DND-41 (cell line): ENCODE measurements around the gene IGSF9B.

Source experiments
- ATAC-seq: fragments of 200-7000 bp; cut with Tn5 transposase; 3 replicates; pipeline ENCODE4 v1.9.1; 2021; ENCODE audit warnings: low read depth; ENCODE audit not compliant: insufficient read depth
- DNase-seq: peaks from one replicate; pipeline ENCODE4 v3.0.0-alpha.2; 2020
- H2AFZ ChIP-seq: 2 replicates; pipeline ENCODE4 v1.6.0; 2012; ENCODE audit warnings: low read depth, low read length
- H3K27ac ChIP-seq: 2 replicates; pipeline ENCODE4 v1.5.1; 2012; ENCODE audit warnings: low read length, inconsistent platforms
- H3K27me3 ChIP-seq: fragments of 200-600 bp; sonication (generic); 2 replicates; pipeline ENCODE4 v1.6.0; 2012; ENCODE audit warnings: low read length, mild to moderate bottlenecking, inconsistent platforms; ENCODE audit not compliant: insufficient read depth, poor library complexity
- H3K36me3 ChIP-seq: 2 replicates; pipeline ENCODE4 v1.5.1; 2012; ENCODE audit warnings: low read length, inconsistent platforms; ENCODE audit not compliant: insufficient read depth
- H3K4me1 ChIP-seq: 2 replicates; pipeline ENCODE4 v1.5.1; 2012; ENCODE audit warnings: mild to moderate bottlenecking, low read length; ENCODE audit not compliant: insufficient read depth
- H3K4me2 ChIP-seq: 2 replicates; pipeline ENCODE4 v1.6.0; 2012; ENCODE audit warnings: mild to moderate bottlenecking, moderate library complexity, low read length, inconsistent platforms; ENCODE audit not compliant: insufficient read depth
- H3K4me3 ChIP-seq, 2 experiments: fragments of 200-600 bp in 1 of 2; shearing (Covaris generic) in 1 of 2; 2 replicates each; pipeline ENCODE4 v1.5.1; 2012 to 2016; ENCODE audit warnings: inconsistent platforms in 2 of 2, low read length in 2 of 2, mild to moderate bottlenecking in 2 of 2, low read depth in 1 of 2, moderate library complexity in 1 of 2
- H3K79me2 ChIP-seq: 2 replicates; pipeline ENCODE4 v1.6.0; 2012; ENCODE audit warnings: low read length, inconsistent platforms; ENCODE audit not compliant: insufficient read depth
- H3K9ac ChIP-seq: 2 replicates; pipeline ENCODE4 v1.6.0; 2012; ENCODE audit warnings: low read depth, mild to moderate bottlenecking, inconsistent platforms, low read length, moderate library complexity
- H3K9me3 ChIP-seq: 2 replicates; pipeline ENCODE4 v1.5.1; 2012; ENCODE audit warnings: low read length, moderate library complexity, mild to moderate bottlenecking, inconsistent platforms; ENCODE audit not compliant: insufficient read depth, severe bottlenecking
- H4K20me1 ChIP-seq: 2 replicates; pipeline ENCODE4 v1.6.0; 2012; ENCODE audit warnings: low read length; ENCODE audit not compliant: insufficient read depth
- EZH2 ChIP-seq: IDR thresholded peaks from 3 replicates; pipeline ENCODE4 v1.6.1; 2012; ENCODE audit warnings: borderline replicate concordance, low read depth, mild to moderate bottlenecking, moderate library complexity, low read length, inconsistent platforms; ENCODE audit not compliant: severe bottlenecking
- TF ChIP-seq, protein P1 (sequence below): IDR thresholded peaks from 2 replicates; pipeline ENCODE4 v1.5.1; 2012; ENCODE audit warnings: borderline replicate concordance, low read length, moderate library complexity, mild to moderate bottlenecking; ENCODE audit not compliant: poor library complexity, severe bottlenecking; ENCODE audit errors: extremely low read depth

The IGSF9B gene

DNA sequence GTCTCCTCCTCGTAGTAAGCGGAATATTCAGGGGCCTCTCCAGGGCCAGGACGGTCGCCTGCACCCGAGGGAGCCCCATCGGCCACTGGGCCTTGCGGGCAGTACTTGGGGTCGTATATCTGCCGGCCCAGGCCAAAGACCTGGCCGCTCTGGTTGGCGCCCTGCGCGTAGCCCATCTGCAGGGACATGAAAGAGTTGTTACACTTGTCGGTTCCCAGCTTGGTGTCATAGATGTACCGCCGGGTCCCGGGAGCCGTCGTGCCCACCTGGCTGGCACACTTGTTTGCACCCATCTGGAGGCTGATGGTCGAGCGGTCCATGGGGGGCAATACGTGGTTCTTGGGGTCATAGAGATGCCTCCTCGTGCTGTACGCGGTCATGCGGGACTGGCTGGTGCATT is 92.0 kb downstream of the IGSF9B start:
- TF ChIP-seq, protein P1, sequence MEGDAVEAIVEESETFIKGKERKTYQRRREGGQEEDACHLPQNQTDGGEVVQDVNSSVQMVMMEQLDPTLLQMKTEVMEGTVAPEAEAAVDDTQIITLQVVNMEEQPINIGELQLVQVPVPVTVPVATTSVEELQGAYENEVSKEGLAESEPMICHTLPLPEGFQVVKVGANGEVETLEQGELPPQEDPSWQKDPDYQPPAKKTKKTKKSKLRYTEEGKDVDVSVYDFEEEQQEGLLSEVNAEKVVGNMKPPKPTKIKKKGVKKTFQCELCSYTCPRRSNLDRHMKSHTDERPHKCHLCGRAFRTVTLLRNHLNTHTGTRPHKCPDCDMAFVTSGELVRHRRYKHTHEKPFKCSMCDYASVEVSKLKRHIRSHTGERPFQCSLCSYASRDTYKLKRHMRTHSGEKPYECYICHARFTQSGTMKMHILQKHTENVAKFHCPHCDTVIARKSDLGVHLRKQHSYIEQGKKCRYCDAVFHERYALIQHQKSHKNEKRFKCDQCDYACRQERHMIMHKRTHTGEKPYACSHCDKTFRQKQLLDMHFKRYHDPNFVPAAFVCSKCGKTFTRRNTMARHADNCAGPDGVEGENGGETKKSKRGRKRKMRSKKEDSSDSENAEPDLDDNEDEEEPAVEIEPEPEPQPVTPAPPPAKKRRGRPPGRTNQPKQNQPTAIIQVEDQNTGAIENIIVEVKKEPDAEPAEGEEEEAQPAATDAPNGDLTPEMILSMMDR: no peak
- no peak for TF ChIP-seq EZH2
- H3K27me3 ChIP-seq: peaks cover 2% of the 10 kb centered on the region
- no peak overlapping the region for H3K9ac ChIP-seq
- DNase-seq (no peak), ATAC-seq (no peak)
- no peaks in the 10 kb centered on the region for H4K20me1 ChIP-seq
- H3K4me3 ChIP-seq: no peak overlapping the region
- H3K9me3 ChIP-seq: no peaks in the 10 kb centered on the region
- H3K4me1 ChIP-seq: no peaks in the 10 kb centered on the region
- no peak overlapping the region for H3K4me2 ChIP-seq
- H3K27ac ChIP-seq: no peak overlapping the region
- H3K79me2 ChIP-seq: no peaks in the 10 kb centered on the region
- H3K36me3 ChIP-seq: no peaks in the 10 kb centered on the region
- no peak overlapping the region for H2AFZ ChIP-seq

DNA sequence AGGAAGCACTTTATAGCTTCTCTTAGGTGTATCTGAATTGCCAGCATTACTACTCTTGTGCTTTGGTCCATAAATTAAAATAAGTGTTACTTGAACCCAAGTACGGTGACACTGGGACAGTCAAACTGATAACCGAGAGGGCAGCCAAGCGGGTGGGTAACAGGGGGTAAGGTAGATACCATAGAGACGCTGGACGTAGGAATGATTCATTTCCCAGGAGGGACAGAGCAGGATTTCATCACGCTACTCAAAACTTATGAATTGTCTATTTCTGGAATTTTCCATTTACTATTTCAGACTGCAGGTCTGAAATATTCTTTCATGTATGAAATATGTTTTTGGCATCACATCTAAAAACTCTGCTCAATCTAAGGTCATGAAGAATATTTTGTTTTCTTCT is 96.6 kb downstream of the IGSF9B start:
- Histone ChIP-seq H3K4me2 (no peak overlapping the region), H3K27ac (no peak overlapping the region), H3K79me2 (no peaks in the 10 kb centered on the region), H3K27me3 (peaks cover 22% of the 10 kb centered on the region), H3K4me1 (no peaks in the 10 kb centered on the region), H3K4me3 (no peak overlapping the region), H4K20me1 (no peaks in the 10 kb centered on the region), H2AFZ (no peak overlapping the region), H3K9ac (no peak overlapping the region), H3K9me3 (no peaks in the 10 kb centered on the region), H3K36me3 (no peaks in the 10 kb centered on the region)
- TF ChIP-seq, protein P1: no peak
- TF ChIP-seq EZH2: no peak
- ATAC-seq: no peak
- no peak for DNase-seq
